HG02973 (cell line): ENCODE measurements around the gene GAS1.

Experiments used
- ATAC-seq: cut with Tn5 transposase; IDR thresholded peaks from one replicate; pipeline ENCODE4 v1.9.1; 2021; ENCODE audit warnings: moderate library complexity; ENCODE audit not compliant: unreplicated experiment

The GAS1 gene, protein sequence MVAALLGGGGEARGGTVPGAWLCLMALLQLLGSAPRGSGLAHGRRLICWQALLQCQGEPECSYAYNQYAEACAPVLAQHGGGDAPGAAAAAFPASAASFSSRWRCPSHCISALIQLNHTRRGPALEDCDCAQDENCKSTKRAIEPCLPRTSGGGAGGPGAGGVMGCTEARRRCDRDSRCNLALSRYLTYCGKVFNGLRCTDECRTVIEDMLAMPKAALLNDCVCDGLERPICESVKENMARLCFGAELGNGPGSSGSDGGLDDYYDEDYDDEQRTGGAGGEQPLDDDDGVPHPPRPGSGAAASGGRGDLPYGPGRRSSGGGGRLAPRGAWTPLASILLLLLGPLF

DNA sequence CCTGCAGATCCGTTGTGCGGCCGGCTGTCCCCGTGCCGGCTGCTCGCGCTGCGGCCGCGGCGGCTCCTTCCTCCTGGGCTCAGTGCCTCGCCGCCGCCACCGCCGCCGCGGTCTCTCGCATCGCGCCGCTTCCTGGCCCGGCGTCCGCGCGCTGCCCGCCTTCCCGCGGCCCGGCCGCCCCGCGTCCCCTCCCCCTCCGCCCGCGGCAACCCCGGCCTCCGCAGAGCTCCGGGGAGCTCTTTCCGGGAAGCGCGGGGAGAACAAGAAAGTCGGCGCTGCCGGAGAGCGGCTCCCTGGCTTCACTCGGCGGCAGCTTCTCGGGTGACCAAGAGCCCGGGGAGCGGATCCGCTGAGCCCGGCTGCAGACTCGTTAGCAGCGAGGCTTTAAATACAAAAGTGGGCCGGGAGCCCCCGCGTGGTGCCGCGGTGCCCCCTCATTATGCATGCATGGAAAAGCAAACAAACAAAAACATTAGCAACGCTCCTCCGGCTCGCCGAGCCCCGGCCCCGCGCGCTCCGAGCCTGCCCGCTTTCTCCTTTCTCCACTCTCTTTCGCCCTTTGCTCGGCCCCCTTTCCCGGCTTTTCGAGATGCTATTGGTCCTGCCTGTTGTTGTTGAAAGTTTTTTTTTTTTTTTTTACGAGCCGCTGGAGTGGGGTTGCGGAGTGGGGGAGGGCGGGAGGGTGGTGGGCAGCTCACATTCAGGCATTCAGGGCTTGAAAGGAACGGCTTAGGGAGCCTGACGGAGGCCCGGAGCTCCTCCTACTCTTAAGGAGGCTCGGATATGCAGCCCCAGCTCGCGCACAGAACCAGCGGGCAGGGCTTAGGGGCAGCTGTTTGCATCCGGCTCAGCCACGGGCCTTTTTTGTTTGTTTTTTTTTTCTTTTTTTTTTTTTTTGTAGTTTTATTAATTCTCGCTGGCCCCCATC is at the start of gene GAS1:
TSS of gene GAS1 (minus strand) at position 361 of the 928 bp plus-strand sequence. CDS start 727 bp downstream, outside the sequence.
- ATAC-seq = peak; percentile 53

DNA sequence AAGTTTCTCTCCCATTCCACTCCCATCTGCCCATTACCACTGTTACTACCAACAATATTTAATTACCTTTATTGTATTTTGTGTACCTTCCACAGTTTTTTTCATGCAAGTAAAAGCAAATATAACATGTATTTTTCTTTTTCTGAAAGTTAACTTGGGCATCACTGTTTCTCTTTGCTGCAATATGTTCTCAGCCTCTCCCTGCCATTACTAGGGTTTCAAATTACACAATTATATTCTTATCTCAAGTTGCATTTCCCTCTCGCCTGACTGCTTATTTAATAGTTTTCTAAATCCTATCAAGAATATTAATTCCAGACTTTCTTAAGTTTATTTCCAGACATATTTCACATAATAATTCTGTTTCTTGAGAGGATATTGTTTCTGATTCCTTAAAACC is 46.9 kb upstream of the GAS1 start:
- no peak for ATAC-seq

DNA sequence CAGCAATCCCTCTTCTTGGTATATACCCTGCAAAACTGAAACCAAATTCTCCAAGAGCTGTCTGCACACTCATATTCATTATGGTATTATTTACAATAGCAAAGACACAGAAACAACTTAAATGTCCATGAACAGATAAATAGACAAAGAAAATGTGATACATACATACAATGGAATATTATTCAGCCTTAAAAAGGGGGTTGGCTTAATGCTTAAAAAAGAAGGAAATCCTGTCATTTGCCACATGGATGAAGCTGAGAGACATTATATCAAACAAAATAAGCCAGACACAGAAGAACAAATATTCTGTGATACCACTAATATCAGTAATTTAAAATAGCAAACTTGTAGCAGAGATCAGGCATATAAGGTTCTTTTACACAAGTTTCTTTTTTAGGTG is 46.5 kb upstream of the GAS1 start:
- no peak for ATAC-seq

DNA sequence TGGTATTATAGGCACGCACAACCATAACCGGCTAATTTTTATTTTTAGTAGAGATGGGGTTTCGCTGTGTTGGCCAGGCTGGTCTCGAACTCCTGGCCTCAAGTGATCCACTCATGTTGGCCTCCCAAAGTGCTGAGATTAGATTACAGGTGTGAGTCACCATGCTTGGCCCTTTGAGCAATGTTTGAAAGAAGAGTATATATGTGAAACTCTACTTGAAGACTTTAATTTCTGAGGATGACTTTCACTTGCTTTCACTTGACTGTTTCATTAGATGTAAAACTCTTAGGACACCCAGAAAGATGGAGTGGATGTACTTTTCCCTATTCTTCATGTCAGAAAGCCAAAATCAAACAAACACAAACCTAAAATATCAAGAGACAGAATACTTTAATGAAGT is 43.8 kb upstream of the GAS1 start:
- no peak for ATAC-seq

DNA sequence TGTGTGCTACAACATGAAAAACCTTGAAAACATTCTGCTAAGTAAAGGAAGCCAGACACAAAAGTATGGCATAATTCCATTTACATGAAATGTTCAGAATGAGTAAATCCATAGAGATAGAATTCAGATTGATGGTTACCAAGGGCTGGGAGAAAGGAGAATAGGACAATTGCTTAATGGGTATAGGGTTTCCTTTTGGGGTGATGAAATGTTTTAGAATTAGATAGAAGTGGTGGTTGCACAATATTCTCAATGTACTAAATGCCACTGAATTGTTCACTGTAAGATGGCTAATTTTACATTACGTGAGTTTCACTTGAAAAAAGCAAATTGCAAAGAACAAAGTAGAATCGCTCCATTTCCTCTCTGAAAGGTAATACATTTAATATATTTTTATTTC is 43.0 kb upstream of the GAS1 start:
- ATAC-seq = no peak

DNA sequence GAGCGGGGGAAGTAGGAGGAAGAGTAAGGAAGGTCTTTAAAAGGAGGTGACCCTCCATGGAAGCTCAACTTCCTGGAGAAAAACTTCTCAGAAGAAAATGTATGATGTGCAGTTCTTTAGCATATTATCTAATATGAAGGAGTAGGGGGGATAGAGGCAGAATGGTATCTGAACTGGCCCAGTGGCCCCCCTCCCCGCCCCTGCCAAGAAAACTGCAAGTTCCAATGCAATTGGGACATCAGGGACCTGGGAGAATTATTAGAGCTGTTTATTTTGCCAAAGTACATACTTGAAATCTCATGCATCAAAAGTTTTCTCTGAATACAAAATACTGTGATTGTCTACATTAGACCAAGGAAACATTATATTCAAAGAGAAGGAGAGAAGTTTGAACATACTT is 40.6 kb upstream of the GAS1 start:
- ATAC-seq = no peak

DNA sequence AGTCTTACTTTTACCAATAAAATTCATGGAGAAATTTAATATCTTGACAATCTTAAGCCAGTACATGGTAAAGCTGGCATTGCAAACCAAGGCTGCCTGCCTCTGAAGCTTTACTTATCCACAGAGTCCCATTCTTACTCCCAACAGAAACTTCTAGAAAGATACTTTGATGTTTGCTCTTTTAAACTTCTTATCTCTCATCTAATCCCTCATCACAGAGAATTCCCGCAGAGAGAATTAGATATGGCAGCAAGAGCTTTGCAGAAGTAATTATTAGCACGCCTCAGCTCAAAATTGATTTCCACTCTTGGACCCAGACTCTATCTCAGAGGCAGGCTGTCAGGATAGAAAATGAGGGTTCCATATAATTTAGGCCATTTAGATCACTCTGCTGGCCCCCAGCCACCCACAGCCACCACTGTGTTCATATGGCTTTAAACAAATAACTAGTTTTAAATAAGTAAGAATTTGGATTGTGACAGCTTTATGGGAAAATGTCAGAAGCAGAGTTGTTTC is 37.9 kb upstream of the GAS1 start:
- no peak for ATAC-seq

DNA sequence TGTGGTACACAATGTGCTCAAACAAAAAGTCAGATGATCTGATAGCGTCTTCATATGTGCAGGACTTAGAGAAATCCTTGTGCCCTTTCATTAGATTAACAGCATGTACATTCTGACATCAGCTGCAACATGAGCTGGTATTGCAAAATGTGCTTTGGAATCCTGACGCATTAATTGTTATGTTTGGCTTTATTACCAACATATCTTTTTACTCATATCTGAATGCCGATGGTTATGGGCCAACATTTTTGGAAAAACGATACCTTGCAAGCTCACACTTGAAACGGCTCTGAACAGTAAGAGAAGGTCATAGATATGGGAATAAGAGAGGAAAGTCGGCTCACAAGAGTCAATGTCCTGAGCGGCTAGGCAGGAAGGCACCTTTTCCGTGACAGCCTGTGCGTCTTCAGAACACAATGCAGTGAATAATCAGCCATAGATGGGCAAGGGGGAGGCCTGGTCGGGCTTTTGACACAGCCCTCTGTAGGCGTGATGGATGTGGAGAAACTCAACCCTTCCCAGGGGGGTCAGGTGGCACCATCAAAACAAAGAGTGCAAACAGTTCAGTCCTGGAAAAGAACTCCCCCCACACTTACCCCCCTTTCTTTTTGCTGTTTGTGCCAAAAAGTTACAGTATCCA is 36.4 kb upstream of the GAS1 start:
- no peak for ATAC-seq

DNA sequence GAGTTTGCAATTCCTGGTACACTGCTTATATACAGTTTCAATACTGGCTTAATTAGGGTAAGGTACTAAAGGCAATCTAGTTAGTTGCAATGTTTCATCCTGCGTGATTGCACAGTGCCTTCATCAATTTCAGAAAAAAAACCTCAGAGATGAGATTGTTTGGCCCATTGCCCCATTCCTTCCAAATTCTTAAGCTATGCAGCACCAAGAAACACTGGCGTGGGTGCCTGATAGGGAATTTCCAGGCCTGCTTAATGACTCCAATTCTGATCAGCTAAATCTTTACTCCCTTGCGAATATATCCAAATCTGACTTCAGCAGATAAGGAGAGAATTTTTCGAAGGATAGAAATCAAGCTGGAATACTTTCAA is 35.9 kb upstream of the GAS1 start:
- no peak for ATAC-seq

DNA sequence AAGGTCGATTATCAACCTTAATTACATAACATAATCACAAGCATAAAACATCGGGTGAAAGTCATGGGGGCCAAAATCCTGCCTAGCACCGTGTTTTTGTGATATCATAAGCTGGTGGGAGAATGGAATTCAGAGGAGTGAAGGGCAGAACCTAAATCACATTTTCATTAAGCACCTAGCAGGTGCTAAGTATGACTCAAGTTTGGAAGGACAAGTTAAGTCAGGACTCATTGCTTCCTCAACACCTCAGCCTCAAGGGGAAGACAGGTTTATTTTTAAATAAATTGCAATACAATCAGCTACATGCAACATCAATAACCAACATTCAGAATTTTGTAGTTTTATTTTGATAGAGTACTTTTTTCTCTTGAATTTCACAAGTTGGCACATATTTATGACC is 33.5 kb upstream of the GAS1 start:
- ATAC-seq = no peak

DNA sequence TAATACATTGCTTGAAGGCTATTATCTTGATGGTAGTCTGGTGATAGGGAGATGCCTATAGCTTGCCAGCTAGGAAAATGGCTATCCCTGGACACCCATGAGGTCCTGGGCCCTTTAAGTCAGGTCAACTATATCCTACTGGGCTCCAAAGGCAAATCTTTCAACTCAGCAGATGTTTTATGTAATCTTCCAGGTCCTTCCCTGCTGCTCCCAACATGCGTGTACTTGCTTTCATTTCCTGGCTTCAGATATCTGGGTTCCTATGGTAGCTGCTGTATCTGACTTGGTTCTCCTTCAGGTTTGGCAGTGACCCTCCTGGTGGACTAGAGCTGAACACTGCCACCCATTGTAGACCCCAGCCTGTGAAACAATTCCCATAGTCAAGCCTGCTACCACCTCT is 32.4 kb upstream of the GAS1 start:
- no peak for ATAC-seq

DNA sequence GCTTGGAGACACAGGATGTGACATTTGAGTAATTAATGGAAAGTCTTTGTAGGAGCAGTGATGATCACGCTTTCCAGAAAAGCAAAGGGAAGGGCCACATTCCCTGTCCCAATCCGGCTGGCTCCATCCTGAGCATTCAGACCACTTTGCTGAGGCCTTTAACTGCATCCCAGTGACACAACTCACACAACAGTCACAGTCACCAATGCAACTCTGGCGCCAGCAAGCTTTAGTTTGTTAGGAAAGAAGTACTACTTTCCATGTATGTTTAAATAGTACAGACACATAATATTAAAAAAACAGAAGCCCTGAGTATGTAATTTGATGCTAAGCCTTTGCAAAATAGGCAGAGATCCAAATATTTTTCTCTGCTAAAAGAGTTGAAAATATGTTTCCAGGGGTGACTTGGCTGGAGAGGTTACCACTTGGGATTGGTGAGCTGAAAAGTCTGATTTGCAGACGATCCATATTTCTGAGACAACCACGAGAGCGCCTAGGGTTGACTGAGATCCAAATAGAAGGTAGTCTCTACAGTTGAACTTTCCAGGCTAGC is 31.7 kb upstream of the GAS1 start:
- ATAC-seq = no peak

DNA sequence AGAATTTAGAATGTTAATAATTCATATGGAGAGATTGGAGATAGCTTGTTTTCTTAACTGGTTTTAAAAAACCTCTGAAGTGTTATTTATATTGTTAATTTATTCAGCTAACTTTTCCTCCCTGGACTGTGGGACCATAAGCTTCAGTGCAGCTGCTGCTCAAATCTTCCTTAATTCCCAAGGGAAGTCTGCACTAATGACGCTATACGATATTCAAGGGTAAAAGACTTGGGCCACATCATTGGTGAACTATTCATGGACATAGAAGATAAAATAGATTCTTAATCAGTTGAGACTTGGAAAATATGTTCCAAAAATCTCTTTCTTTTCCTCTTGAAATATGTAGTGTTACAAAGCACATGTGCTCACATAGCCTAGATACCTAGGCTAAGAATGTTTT is 31.1 kb upstream of the GAS1 start:
- ATAC-seq = no peak

DNA sequence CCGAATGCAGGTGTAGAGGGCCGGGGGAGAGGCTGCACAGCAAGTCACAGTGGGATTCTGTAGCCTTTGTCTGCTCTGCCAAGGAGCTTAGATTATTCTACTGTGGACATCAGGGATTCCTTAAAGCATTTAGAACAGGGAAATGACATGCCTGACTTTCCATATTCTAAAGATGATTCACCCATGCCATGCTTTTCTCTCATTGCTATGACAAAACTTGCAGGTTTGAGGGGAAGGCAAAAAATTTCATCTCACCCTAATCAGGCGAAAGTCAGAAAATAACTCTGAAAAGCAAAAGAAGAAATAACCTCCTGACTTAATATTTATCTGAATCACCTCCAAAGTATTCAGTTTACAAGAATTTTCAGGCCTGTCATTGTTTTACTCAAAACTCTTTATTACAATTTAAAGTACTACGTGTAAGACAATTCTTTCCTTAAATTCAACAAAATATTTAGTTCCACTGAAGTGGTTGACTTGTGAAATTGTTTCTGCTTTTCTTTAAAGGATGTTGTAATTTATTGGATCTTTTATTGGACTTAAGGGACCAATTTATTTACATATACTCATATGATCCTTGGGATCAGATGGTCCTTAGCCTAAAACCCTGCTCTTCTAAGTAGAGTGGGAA is 30.0 kb upstream of the GAS1 start:
- ATAC-seq = no peak

DNA sequence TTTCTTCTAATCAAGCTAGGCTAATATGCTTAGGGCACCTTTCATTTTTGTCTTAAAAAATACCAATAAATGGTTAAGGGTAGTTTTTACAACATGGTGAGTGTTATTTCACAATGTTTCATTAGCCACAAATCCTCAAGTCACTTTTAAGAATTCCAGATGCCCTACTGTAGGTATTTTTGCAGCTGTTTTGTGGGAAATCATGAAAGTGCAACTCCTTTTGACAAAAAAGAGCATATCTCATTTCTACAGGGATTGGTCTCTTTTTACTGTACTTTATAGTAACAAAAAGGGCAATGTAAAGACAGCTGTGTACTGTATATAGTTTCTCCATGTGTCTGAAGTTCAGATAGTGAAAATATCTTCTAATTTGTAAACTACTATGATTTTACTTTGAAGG is 28.3 kb upstream of the GAS1 start:
- ATAC-seq = no peak

DNA sequence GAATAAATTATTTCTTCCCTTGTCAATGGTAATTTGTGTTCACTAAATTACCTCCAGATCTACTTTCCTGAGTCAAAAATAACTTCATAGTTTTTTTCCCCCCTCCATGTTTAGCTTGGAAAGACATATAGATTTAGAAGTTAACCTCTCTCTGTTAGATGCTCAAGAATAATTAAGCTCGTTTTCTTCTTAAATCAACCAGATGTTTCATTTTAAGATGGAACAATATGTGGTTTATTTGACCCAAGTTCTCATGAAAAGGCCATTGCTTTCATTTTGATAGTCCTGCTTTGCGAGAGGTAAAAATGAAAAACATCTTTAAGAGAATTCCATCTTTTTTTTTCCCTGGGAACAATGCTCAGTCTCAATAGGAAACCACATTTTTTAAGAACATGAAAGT is 27.7 kb upstream of the GAS1 start:
- no peak for ATAC-seq

DNA sequence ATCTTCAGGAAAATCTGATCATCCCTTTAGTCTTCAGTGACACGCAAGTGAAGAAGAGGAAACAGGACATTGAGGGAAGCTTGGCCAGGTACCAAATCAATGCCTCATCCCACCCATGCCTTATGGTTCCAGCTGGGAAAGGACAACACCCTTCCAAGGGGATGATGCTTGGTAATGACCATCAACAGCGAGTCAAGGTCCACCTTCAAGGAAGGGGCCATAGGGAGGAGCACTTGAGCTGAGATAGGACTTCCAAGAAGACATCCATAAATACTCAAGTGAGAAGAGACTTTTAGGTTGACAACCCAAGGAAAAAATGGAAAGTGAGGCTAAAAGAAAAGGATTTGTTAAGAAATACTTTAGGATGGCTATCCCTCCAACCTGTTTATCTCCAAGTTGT is 27.1 kb upstream of the GAS1 start:
- ATAC-seq = no peak

DNA sequence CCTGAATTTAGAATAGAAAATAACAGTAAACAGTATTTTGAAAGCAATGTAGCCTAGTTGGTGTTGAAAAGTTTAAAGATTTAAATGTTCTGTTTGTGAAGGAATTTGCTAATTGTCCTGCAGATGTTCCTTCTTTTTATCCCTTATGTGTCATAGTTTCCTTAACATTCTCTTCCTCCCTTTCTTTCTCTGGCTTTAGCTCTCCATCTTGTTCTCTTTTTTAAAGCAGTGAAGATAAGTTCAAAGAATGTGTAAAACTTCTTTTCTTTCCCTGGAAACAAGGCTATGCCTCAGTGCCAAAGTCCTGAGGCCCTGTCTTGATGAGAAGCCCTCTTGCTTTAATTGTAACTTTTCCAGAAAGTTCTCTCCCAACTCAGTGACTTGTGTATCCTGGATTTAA is 24.4 kb upstream of the GAS1 start:
- no peak for ATAC-seq

DNA sequence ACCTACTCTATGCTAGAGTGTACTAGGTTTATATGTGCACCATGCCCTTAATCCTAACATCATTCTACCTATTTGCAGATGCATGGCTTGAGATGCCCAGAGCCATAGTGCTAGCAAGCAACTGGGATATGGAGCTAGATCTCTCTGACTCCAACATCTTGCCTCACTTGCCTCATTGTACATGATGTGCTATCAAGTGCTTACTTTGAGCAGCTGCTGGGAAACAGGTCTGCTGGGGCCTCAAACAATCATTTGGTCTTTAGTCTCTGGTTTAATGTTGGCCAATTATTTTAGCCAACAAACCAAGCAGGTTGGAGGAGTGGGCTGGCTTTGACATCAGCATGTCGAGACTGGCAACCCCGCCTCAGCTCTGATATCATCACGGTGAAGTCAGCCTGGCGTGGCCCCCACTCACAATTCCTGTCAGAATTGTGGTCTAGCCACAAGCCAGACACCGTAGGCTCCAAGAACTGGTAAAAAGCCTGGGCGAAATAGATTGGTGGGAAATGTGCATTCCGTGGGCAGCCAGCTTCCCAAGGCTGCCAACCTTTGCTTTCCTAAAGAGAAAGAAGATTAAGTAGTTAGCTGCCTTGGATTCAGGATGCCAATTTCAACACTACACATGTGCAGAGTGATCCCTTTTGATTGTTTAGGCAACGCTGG is 21.1 kb upstream of the GAS1 start:
- ATAC-seq = no peak

DNA sequence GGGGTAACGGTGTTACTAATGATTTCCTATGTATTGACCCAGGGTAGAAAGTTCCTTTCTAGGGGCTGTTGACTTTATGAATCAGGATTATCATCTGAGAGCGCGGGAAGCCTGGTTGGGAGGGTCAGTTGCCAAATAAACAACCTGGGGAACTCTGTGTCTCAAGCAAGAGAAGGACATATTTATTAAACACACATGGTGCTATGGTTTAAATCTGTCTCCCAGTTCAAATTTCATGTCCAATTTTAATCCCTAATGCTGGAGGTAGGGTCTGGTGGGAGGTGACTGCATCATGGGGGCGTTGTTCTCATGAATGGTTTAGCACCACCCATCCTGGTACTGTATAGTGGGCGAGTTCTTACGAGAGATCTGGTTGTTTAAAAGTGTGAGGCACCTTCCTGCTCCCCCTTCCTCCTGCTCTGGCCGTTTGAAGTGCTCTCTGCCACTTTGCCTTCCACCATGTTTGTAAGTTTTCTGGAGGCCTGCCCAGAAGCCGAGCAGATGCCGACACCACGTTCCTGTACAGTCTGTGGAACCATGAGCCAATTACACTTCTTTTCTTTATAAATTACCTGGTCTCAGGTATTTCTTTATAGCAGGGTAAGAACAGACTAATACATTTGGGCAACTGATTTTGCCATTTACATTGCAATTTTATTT is 19.7 kb upstream of the GAS1 start:
- ATAC-seq = no peak
